ES-I3 (cell line): ENCODE data around the gene PARP1.
"Not testable (repeated sequence)": the region's sequence is repeated elsewhere in the genome, so short reads cannot be mapped to it uniquely, and the experiment has no call there.

ENCODE experiments used
- H3K36me3 ChIP-seq: 2 replicates; pipeline ENCODE4 v1.6.1; 2013; ENCODE audit warnings: mild to moderate bottlenecking, low read length, control low read depth, moderate library complexity; ENCODE audit not compliant: insufficient read depth
- H3K4me1 ChIP-seq: 2 replicates; pipeline ENCODE4 v1.6.1; 2013; ENCODE audit warnings: mild to moderate bottlenecking, control low read depth, low read length; ENCODE audit not compliant: insufficient read depth
- H3K9ac ChIP-seq: 2 replicates; pipeline ENCODE4 v1.6.1; 2013; ENCODE audit warnings: low read depth, mild to moderate bottlenecking, low read length, moderate library complexity
- H3K9me3 ChIP-seq: 2 replicates; pipeline ENCODE4 v1.6.1; 2013; ENCODE audit warnings: mild to moderate bottlenecking, low read length, moderate library complexity; ENCODE audit not compliant: control insufficient read depth, insufficient read depth

The PARP1 gene

GRCh38 chr1:226350519-226350865, 57.4 kb downstream of the PARP1 start:
- Histone ChIP-seq H3K36me3 (peaks cover 2% of the 10 kb centered on the region; the same call in 1 of the 2 replicates), H3K9ac (no peak overlapping the region), H3K4me1 (no peaks in the 10 kb centered on the region; the same call in 1 of the 2 replicates), H3K9me3 (no peaks in the 10 kb centered on the region)

DNA sequence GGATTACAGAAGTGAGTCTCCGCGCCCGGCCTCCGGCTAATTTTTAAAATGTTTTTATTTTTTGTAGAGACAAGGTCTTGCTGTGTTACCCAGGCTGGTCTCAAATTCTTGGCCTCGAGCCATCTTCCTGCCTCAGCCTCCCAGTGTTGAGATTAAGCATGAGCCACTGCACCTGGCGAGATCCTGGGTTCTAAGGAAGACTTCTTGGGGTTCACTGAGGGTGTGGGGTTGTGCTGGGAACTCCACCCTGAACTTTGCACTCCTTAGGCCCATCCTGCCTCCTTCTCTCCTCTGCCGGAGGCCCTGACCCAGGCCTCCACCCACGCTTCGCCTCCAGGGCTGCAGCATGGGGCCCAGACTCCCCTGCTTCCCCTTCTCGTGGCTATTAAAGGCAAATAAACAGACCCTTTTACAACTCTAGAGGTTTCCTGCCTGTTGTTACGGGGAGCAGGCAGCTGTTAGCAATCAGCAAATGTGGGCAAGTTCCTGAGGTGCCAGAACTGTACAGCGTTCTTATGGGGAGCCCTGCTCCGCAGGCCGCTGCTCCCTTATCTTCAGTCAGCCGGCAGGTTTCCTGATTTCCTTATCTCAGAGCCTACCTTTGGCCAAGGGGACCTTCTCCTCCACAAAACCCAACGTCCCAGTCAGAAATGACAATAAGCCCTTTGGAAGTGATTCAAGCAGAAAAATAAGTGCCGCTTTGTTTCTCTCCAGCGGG, 57.9 kb downstream of the PARP1 start:
- Histone ChIP-seq H3K4me1 (no peaks in the 10 kb centered on the region; the same call in 1 of the 2 replicates), H3K9me3 (no peaks in the 10 kb centered on the region), H3K9ac (no peak overlapping the region), H3K36me3 (no peaks in the 10 kb centered on the region)

DNA sequence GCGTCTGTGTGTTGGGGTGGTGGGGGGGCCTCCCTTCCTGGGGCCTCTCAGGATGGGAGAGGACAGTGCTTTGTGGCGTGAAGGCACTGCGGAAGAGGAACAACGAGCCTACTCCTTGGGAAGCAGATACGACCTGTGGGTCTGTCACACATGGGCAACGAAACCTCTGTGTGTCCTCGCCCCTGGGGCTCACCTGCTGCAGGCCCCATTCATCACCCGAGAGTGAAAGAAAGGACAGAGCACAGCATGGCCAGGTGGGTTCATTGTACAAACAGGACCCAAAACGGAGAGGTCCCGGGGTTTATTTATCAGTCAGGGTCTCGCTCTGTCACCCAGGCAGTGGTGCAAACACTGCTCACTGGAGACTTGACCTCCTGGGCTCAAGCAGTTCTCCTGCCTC, 58.8 kb downstream of the PARP1 start:
- H3K4me1 ChIP-seq, result no peaks in the 10 kb centered on the region; the same call in 1 of the 2 replicates
- H3K9ac ChIP-seq, result no peak overlapping the region
- no peaks in the 10 kb centered on the region for H3K36me3 ChIP-seq
- H3K9me3 ChIP-seq, result no peaks in the 10 kb centered on the region

- H3K4me1 ChIP-seq, result no peaks in the 10 kb centered on the region
- 0 out of 2 replicates have a peak, but pooled peaks cover 3% of the 10 kb centered on the region for H3K9me3 ChIP-seq
- no peak overlapping the region for H3K9ac ChIP-seq
Measured at GRCh38 chr1:226344441-226345259, 63.2 kb downstream of the PARP1 start.

DNA sequence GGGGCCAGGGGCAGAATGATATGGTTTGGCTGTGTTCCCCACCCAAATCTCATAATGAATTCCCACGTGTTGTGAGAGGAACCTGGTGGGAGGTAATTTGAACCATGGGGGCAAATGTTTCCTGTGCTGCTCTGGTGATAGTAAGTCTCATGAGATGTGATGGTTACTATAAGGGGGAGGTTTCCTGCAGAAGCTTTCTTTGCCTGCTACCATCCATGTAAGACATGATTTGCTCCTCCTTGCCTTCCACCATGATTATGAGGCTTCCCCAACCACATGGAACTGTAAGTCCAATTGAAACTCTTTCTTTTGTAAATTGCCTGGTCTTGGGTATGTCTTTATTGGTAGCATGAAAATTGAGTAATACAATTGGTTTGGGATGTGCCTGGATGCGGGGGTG, 65.2 kb downstream of the PARP1 start:
- H3K36me3 ChIP-seq, result no peaks in the 10 kb centered on the region; the same call in 1 of the 2 replicates
- no peaks in the 10 kb centered on the region for H3K4me1 ChIP-seq
- H3K9me3 ChIP-seq, result 0 out of 2 replicates have a peak, but pooled peaks cover 3% of the 10 kb centered on the region

More at GRCh38 chr1:226344441-226345259, 63.2 kb downstream of the PARP1 start:
- H3K36me3 ChIP-seq, result no peaks in the 10 kb centered on the region; the same call in 1 of the 2 replicates

DNA sequence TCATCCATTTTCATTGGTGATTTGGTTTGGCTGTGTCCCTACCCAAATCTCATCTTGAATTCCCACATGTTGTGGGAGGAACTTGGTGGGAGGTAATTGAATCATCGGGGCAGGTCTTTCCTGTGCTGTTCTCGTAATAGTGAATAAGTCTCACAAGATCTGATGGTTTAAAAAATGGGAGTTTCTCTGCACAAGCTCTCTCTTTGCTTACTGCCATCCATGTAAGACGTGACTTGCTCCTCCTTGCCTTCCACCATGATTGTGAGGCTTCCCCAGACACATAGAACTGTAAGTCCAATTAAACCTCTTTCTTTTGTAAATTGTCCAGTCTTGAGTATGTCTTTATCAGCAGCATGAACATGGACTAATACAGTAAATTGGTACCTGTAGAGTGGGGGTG, 67.8 kb downstream of the PARP1 start:
- not testable (repeated sequence) for H3K9ac ChIP-seq, H3K4me1 ChIP-seq, H3K9me3 ChIP-seq, H3K36me3 ChIP-seq

More for the DNA sequence above, 65.2 kb downstream of the PARP1 start:
- no peak overlapping the region for H3K9ac ChIP-seq

- Histone ChIP-seq H3K9ac (no peak overlapping the region), H3K4me1 (no peaks in the 10 kb centered on the region), H3K9me3 (no peaks in the 10 kb centered on the region), H3K36me3 (no peaks in the 10 kb centered on the region)
Measured at GRCh38 chr1:226337276-226337875, 70.5 kb downstream of the PARP1 start.

DNA sequence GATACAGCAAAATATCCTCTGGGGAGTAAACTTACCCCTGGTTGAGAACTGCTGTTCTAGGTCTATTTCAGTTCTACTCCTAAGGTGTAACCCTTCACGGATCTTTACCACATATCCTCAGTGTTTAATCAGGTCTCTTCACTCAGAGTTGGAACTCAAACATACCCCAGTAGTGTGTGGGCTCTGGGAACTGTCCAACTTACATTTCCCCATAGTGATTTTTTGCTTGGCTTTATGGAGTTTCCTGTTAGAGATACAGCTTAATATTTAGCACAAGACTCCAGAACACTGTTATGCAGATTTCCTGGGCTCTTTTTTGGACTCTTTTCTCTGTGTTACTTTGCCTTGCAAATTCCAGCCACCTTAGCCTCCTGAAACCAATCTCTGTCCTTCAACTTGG, 72.2 kb downstream of the PARP1 start:
- Histone ChIP-seq H3K4me1 (no peaks in the 10 kb centered on the region), H3K9ac (no peak overlapping the region), H3K36me3 (no peaks in the 10 kb centered on the region), H3K9me3 (no peaks in the 10 kb centered on the region)

- Histone ChIP-seq H3K9ac (peak overlapping the region; percentile 15; the same call in 1 of the 2 replicates), H3K9me3 (no peaks in the 10 kb centered on the region), H3K36me3 (no peaks in the 10 kb centered on the region), H3K4me1 (0 out of 2 replicates have a peak, but pooled peaks cover under 1% of the 10 kb centered on the region)
Measured at GRCh38 chr1:226332947-226333346, 74.9 kb downstream of the PARP1 start.

DNA sequence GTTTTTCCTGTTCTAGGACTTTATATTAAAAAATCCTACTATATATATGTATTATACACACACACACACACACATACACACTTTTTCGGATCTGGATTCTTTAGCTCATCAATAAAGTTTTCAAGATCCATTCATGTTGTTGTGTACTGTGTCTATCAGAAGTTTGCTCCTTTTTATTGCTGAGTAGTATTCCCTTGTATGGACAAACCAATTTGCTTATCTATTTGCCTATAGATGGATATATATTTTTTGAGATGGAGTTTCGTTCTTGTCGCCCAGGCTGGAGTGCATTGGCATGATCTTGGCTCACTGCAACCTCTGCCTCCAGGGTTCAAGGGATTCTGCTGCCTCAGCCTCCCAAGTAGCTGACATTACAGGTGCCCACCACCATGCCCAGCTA, 78.7 kb downstream of the PARP1 start:
- no peaks in the 10 kb centered on the region for H3K9me3 ChIP-seq

DNA sequence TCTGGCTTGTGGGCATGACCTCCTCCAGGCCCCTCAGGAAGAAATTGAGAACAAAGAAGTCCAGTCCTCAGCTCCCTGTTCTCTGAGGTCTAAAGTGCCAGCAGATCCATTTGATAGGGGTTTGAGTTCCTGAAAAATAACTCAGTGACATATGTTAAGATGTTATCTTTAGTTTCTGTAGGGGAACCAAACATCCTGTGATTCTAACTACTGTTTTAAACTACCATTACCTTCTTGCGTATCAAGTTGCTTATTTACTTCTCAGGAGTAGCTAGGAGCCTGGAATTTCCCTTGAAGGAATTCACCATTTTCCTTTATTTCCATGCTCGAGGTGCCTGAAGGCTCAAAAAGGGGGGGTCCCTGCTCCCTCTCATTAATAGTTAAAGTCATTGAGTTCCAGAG, 80.1 kb downstream of the PARP1 start:
- H3K9ac ChIP-seq, result no peak overlapping the region
- 0 out of 2 replicates have a peak, but pooled peaks cover 4% of the 10 kb centered on the region for H3K4me1 ChIP-seq
- H3K36me3 ChIP-seq, result no peaks in the 10 kb centered on the region
- no peaks in the 10 kb centered on the region for H3K9me3 ChIP-seq

More for the DNA sequence above, 78.7 kb downstream of the PARP1 start:
- Histone ChIP-seq H3K4me1 (0 out of 2 replicates have a peak, but pooled peaks cover 4% of the 10 kb centered on the region), H3K36me3 (no peaks in the 10 kb centered on the region), H3K9ac (no peak overlapping the region)

GRCh38 chr1:226325178-226325577, 82.7 kb downstream of the PARP1 start:
- H3K36me3 ChIP-seq, result no peaks in the 10 kb centered on the region
- no peaks in the 10 kb centered on the region for H3K9me3 ChIP-seq
- H3K9ac ChIP-seq, result no peak overlapping the region
- 0 out of 2 replicates have a peak, but pooled peaks cover 4% of the 10 kb centered on the region for H3K4me1 ChIP-seq

- H3K9ac ChIP-seq, result no peak overlapping the region
Measured at GRCh38 chr1:226324479-226324878, 83.4 kb downstream of the PARP1 start.

DNA sequence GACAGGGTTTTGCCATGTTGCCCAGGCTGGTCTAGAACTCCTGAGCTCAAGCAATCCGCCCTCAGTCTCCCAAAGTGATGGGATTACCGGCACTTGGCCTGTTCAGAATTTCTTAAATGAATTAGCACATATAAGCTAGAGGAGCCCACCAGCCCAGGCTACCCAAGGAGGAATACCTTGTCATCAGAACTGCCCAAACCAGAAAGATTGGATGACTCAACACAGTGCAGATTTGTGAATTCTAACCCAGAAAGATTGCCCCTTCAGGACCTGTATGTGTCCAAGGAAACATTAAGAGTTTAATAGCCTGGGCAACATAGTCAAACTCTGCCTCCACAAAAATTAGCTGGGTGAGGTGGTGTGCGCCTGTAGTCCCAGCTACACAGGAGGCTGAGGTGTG, 84.9 kb downstream of the PARP1 start:
- Histone ChIP-seq H3K4me1 (0 out of 2 replicates have a peak, but pooled peaks cover 4% of the 10 kb centered on the region), H3K36me3 (no peaks in the 10 kb centered on the region), H3K9me3 (no peaks in the 10 kb centered on the region), H3K9ac (no peak overlapping the region)

More at GRCh38 chr1:226324479-226324878, 83.4 kb downstream of the PARP1 start:
- H3K9me3 ChIP-seq, result no peaks in the 10 kb centered on the region
- H3K36me3 ChIP-seq, result no peaks in the 10 kb centered on the region
- 0 out of 2 replicates have a peak, but pooled peaks cover 4% of the 10 kb centered on the region for H3K4me1 ChIP-seq
